Measurements from ENCODE around the gene DPF3. TPM values are rescaled to one million over a fixed set of nuclear protein-coding genes. Genes with fewer than 3 reads are reported as not detected.

The DPF3 gene
- total and polyA plus RNA-seq, 2 of the 13 experiments (the other 11 are each of a cell fraction or from before 2014, with no cell fraction given): 0.09 to 0.60 TPM

DNA sequence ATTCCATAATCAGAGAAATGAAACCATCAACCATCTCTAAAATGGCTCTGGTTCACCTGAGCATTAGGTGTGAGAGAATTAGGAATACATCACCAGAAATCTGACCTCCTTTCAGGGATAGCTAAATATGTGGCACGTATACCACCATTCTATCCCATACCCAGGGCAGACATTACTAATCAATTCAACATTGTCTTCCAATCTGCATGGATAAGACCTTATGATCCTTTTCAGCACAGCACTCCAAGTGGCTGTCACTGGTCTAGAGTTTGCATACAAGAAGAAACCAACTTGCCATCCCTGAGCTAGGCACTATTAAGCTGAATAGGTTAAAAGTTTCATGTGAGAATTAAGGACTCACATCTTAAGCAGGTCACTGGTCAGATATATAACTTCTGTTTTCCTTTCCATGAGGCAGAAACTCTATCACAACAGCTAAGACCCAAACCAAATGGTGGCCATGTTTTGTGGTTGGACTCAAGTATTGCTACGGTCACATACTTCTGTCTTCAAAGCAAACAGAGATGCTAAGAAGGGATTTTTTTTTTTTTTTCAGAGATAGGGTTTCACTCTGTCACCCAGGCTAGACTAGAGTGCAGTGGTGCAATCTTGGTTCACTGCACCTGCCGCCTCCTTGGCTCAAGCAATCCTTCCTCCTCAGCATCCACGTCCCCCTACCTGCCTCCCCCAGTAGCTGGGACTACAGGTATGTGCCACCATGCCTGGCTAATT is 249.0 kb downstream of the DPF3 start:
- CTCF ChIA-PET (ENCODE audit: low intra/inter-chr PET ratio, low total read pairs): no interaction called here
- Histone ChIP-seq H3K27ac (ENCODE audit: extremely low read length, insufficient read depth, low read length) (no peak overlapping the region), H3K4me3 (replicated peaks in 1 of 3; ENCODE audit: insufficient read depth in 1 of 3, low read depth in 2 of 3, low read length in 3 of 3) (no peak overlapping the region), H2AFZ (ENCODE audit: low read length) (no peak overlapping the region), H3K36me3 (replicated peaks in 1 of 2; ENCODE audit: control insufficient read depth in 1 of 2, insufficient read depth in 2 of 2, low read length in 2 of 2) (no peaks in the 10 kb centered on the region), H3K9ac (ENCODE audit: insufficient read depth, low read depth, low read length) (no peak overlapping the region), H3K9me3 (ENCODE audit: low read length) (no peaks in the 10 kb centered on the region), H4K20me1 (ENCODE audit: insufficient read depth, low read length) (no peaks in the 10 kb centered on the region), H3K79me2 (ENCODE audit: insufficient read depth, low read length) (no peaks in the 10 kb centered on the region), H3K4me2 (ENCODE audit: low read depth, low read length) (no peak overlapping the region), H3K4me1 (ENCODE audit: insufficient read depth, low read length) (peaks cover 4% of the 10 kb centered on the region; the same call in 1 of the 2 replicates), H3K27me3 (ENCODE audit: control insufficient read depth in 1 of 2, insufficient read depth in 2 of 2, low read length in 2 of 2) (0 out of 5 replicates have a peak, but pooled peaks cover 0 to 6% of the 10 kb centered on the region in 2 experiments)
- WGBS (ENCODE audit: low lambda C conversion rate): 28% methylated on average over 4 of the region's 4 CpGs
- POLR2A ChIA-PET: no interaction called here
- DNase-seq (ENCODE audit: low spot score): no peak
- no peak for FAIRE-seq
- in situ Hi-C loops (cut with HindIII; ENCODE audit: extremely low pct_ligation_motif_present, low pct_unique_long_range_greater_than_20kb): no loop called here
- no peak for ATAC-seq
- TF ChIP-seq, protein P1, sequence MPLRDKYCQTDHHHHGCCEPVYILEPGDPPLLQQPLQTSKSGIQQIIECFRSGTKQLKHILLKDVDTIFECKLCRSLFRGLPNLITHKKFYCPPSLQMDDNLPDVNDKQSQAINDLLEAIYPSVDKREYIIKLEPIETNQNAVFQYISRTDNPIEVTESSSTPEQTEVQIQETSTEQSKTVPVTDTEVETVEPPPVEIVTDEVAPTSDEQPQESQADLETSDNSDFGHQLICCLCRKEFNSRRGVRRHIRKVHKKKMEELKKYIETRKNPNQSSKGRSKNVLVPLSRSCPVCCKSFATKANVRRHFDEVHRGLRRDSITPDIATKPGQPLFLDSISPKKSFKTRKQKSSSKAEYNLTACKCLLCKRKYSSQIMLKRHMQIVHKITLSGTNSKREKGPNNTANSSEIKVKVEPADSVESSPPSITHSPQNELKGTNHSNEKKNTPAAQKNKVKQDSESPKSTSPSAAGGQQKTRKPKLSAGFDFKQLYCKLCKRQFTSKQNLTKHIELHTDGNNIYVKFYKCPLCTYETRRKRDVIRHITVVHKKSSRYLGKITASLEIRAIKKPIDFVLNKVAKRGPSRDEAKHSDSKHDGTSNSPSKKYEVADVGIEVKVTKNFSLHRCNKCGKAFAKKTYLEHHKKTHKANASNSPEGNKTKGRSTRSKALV (CRISPR knock-in tag; IDR thresholded peaks at IDR 0.05): no peak
- TF ChIP-seq, protein P2, sequence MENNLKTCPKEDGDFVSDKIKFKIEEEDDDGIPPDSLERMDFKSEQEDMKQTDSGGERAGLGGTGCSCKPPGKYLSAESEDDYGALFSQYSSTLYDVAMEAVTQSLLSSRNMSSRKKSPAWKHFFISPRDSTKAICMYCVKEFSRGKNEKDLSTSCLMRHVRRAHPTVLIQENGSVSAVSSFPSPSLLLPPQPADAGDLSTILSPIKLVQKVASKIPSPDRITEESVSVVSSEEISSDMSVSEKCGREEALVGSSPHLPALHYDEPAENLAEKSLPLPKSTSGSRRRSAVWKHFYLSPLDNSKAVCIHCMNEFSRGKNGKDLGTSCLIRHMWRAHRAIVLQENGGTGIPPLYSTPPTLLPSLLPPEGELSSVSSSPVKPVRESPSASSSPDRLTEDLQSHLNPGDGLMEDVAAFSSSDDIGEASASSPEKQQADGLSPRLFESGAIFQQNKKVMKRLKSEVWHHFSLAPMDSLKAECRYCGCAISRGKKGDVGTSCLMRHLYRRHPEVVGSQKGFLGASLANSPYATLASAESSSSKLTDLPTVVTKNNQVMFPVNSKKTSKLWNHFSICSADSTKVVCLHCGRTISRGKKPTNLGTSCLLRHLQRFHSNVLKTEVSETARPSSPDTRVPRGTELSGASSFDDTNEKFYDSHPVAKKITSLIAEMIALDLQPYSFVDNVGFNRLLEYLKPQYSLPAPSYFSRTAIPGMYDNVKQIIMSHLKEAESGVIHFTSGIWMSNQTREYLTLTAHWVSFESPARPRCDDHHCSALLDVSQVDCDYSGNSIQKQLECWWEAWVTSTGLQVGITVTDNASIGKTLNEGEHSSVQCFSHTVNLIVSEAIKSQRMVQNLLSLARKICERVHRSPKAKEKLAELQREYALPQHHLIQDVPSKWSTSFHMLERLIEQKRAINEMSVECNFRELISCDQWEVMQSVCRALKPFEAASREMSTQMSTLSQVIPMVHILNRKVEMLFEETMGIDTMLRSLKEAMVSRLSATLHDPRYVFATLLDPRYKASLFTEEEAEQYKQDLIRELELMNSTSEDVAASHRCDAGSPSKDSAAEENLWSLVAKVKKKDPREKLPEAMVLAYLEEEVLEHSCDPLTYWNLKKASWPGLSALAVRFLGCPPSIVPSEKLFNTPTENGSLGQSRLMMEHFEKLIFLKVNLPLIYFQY (CRISPR knock-in tag; IDR thresholded peaks at IDR 0.05; ENCODE audit: borderline replicate concordance): no peak
- no peak for TF ChIP-seq ZNF780A (CRISPR knock-in tag; IDR thresholded peaks at IDR 0.05)
- TF ChIP-seq NCOA5 (CRISPR knock-in tag; IDR thresholded peaks at IDR 0.05): no peak
- TF ChIP-seq REPIN1 (CRISPR knock-in tag; IDR thresholded peaks at IDR 0.05; ENCODE audit: borderline replicate concordance, low read depth): no peak
- BruUV-seq (replicated peaks): no TSS peak
- intact Hi-C loops (cut with micrococcal nuclease; ENCODE audit: unreplicated experiment): no loop called here
